Ishikawa (cell line): Measurements from ENCODE around the gene ZNF473.

Experiments
- CEBPB ChIP-seq: IDR thresholded peaks from 2 replicates; pipeline ENCODE4 v1.6.1; 2012
- EGR1 ChIP-seq: IDR thresholded peaks from 2 replicates; pipeline ENCODE4 v1.6.1; 2012
- TAF1 ChIP-seq: IDR thresholded peaks from 2 replicates; pipeline ENCODE4 v1.6.1; 2012; ENCODE audit warnings: low read depth, mild to moderate bottlenecking
- TEAD4 ChIP-seq: IDR thresholded peaks from 2 replicates; pipeline ENCODE4 v1.6.1; 2012
- YY1 ChIP-seq: IDR thresholded peaks from 2 replicates; pipeline ENCODE4 v1.6.1; 2012; ENCODE audit warnings: low read depth
- TF ChIP-seq, protein P1 (sequence below): IDR thresholded peaks from 2 replicates; pipeline ENCODE4 v1.6.1; 2012
- TF ChIP-seq, protein P2 (sequence below): IDR thresholded peaks from 2 replicates; pipeline ENCODE4 v1.6.1; 2012

DNA sequence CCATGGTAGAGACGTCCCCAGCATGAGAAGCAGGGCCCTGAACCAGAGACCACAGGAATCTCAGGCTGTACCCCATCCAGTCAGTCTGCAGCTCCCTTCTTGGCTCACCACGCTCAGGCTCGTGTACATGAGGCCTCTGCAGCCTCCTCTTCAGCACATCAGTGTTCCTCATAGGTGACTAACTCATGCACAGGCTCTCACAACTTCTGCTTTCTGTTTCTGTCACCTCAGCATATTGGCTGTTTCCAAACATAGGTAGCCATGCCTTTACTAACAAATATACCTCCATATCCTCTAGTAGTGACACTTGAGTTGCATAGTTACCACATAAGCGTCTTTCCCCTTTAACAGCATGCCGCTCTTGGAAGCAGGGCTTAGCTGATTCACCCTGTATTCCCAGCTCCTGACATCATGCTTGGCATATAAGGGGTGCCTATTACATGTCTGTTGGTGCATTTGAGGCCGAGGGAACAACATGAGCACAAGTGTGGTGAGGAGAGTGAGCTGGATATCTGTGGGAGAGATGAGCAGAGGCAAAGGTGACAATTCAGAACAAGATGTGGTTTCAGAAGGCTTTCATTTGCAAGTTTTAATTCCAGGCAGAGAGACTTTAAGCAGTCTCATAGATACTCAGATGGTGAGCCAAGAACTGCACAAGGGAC is 16.7 kb downstream of the ZNF473 start:
- no peak for TF ChIP-seq CEBPB
- TF ChIP-seq TAF1 = no peak
- TF ChIP-seq, protein P1, sequence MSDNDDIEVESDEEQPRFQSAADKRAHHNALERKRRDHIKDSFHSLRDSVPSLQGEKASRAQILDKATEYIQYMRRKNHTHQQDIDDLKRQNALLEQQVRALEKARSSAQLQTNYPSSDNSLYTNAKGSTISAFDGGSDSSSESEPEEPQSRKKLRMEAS = no peak
- TF ChIP-seq, protein P2, sequence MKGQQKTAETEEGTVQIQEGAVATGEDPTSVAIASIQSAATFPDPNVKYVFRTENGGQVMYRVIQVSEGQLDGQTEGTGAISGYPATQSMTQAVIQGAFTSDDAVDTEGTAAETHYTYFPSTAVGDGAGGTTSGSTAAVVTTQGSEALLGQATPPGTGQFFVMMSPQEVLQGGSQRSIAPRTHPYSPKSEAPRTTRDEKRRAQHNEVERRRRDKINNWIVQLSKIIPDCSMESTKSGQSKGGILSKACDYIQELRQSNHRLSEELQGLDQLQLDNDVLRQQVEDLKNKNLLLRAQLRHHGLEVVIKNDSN = no peak
- no peak for TF ChIP-seq TEAD4
- TF ChIP-seq EGR1 = no peak
- TF ChIP-seq YY1 = no peak
